A204.1 (cell line): ENCODE data around the gene BCL11B.

Experiments used
- FAIRE-seq: peaks from 2 replicates; lab custom pipeline; 2012; peaks lifted over from hg19 to GRCh38; lab: Jason Lieb, UNC

Gene BCL11B

DNA sequence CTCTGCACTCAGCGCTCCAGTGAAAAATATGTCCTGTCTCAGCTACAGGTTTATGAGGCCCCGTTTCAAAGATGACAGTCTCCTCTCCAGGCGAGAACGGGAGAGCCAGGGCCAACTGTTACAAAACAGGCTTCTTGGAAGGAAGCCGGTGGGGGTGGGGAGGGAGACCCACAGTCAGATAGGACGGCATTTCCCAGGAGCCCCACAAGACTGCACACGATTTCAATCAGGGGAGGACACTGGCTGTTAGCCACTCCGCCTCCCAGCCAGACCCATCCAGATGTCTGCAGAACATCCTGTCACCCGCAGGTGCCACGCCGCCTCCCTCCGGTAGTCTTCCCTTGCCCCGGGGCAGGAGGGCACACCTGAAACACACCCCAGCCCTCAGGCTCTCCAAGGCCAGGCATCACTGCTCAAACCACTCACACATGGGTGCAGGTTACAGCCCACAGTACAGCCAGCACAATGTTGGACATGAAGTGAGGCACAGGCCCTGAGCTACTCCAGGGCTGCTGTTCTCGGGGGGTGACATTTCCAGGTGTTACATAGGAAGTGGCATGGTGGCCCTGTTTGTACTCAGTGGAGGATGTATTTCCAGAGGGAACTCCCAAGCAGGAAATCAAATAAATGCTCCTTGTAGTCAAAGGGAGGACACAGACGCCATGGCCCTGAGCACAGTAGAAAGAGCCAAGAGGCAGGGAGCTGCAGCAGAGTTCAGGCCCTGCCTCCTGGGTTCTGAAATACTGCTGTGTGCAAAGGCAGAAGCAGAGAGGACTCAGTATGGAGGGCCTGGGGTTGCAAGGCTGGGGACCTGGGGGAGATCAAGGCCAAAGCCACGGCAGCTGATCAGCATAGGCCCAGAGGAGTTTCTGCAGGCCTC lies 138.1 kb downstream of the BCL11B start:
- no peak for FAIRE-seq

GRCh38 chr14:99132821-99133635 lies 139.0 kb downstream of the BCL11B start:
- no peak for FAIRE-seq

GRCh38 chr14:99131632-99132271 lies 140.2 kb downstream of the BCL11B start:
- FAIRE-seq, result no peak

DNA sequence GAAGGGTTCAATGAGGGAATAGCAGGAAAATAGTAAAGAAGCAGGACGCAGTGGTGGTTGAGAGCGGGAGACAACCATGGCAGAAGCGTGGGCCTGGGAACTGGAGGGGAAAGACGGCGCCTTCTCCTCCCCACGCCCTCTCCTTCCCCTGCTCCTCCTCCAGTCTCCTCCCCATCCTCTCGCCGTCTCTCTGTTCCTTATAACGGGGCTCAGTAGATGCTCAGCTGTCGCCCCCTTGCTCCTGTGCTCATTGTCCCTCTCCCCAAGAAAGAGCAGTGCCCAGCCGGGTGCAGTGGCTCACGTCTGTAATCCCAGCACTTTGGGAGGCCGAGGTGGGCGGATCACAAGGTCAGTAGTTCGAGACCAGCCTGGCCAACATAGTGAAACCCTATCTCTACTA lies 142.0 kb downstream of the BCL11B start:
- FAIRE-seq, result no peak

DNA sequence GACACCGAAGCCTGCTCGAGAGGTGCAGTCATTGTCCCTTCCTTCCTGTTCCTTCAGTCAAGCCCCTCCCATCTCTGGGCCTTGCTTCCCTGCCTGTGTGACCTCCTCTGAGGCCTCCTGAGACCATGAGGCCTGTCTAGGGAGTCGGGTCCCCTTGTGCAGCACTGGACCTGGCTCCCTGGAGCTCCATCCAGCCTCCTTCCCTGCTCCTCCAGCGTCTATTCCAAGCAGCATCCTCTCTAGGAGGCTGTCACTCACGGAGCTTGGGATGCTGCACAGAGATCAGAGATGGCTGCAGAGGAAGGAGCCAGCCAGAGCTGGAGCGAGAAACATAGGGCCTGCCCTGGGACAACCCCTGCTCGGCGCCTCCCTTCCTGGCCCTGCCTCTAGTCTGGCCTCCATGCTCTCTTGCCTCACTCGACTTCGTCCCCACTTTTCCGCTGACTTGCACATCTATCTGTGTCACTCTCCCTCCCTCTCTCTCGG lies 142.7 kb downstream of the BCL11B start:
- no peak for FAIRE-seq

- FAIRE-seq, result no peak
Measured at GRCh38 chr14:99128185-99128584, 143.8 kb downstream of the BCL11B start.

DNA sequence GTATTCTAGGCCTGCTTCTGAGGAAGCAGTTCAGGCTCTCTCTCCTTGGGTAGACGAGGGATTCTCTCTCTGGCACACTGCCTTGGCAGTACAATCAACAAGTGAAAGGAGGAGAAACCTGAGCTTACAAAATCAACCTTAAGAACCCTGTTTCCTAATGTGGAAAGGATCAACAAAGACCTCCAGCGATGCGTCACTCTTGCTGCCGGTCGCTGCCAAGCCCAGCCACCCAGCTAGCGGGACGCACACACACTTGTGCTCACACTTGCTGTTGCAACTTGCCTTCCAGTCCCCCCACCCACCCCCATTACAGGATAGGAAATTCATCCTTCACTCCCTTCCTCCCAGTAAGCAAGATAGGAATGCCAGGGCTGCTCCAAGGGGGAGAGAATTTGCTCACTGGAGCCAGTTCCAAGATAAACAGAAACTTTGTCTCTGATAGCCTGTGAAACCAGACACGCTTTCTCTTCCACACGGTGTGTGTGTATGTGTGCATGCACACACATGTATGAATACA lies 144.3 kb downstream of the BCL11B start:
- no peak for FAIRE-seq

GRCh38 chr14:99125616-99126431 lies 146.2 kb downstream of the BCL11B start:
- FAIRE-seq, result no peak

DNA sequence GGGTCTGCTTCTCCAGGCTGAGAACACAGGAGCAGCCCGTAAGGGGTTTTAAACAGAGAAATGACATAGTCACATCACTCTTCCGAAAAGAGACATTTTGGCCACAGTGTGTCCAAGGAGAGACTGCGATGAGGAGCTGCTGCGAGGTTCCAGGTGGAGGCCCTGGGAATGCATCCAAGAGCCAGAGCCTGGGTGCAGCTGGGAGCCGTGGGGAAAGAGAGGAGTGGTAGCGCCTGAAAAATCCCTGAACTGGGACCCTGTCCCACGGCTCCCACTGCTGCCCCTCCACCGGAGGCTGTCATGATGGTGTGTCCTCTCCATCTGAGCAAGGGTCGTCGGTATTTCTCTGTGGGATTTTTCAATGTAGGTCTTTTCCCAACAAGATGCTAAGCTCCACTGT lies 146.9 kb downstream of the BCL11B start:
- FAIRE-seq, result no peak

GRCh38 chr14:99124482-99125105 lies 147.4 kb downstream of the BCL11B start:
- FAIRE-seq, result no peak

- no peak for FAIRE-seq
Measured at GRCh38 chr14:99123208-99123870, 148.7 kb downstream of the BCL11B start.

DNA sequence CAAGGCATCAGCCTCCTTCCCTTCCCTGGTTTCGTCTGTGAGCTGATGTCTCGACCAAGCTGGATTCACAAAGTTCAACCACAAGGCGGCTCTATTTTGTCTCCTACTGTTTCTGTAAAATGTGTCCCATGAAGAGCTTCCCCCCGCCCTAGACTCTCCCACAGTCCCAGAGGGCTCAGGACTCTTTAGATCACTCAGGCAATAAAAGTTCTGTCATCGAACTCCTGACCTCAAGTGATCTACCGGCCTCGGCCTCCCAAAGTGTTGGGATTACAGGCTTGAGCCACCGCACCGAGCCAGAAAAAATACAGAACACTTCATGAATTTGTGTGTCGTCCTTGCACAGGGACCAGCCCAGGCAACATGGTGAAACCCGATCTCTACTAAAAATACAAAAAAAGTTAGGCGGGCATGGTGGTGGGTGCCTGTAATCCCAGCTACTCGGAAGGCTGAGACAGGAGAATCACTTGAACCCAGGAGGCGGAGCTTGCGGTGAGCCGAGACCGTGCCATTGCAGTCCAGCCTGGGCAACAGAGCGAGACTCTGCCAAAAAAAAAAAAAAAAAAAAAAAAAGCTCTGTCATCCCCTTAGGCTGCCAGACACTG lies 149.4 kb downstream of the BCL11B start:
- no peak for FAIRE-seq

DNA sequence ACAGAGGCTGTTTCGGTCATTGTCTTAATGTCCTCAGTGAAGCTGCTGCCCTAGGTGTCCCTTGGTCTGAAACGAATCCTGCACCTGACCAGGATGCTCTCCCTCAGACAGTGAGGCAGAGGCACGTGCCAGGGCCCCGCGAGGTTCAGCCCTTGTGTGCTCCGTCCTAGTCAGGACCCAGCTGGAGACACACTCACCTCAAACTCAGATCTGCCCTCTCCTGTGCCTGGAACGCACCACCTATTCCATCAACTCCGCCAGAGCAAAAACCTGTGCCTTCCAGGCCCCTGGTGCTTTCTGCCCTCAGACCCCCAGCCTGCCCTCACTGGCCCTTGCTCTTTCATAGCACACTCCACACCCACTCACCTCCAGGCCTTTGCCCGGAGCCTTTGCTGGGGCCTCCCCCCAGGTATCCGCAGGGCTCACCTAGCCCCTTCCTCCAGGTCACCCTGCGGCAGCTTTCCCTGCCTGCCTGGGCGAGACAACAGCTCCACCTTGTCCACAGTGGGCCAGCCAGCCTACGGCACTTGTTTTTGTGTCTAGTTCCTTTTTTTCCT lies 150.6 kb downstream of the BCL11B start:
- FAIRE-seq, result no peak

DNA sequence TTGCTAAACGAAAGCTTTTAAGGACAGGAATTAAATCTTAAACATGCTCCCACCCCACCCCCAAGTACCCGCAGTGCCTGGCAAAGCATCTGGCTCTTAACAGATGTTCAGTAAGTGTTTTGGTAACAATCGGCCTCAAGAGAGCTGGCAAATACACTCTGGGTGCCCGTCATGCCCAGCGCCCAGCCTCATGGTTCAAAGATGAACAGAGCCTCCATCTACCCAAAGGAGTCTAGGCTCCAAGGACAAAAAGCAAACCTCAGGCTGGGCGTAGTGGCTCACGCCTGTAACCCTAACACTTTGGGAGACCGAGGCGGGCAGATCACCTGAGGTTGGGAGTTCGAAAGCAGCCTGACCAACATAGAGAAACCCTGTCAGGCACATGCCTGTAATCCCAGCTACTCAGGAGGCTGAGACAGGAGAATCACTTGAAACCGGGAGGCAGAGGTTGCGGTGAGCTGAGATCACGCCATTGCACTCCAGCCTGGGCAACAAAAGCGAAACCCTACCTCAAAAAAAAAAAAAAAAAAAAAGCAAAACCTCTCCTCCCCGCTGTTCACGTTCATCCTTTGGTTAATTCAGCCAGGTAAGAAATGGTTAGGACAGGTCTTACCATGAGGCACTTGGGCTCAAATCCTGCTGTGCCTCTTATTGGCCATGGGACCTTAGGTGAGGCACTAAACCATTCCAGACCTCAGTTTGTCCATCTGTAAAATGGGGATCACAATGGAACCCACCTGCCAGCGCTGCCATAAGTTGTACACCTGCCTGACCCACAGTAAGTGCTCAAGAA lies 151.3 kb downstream of the BCL11B start:
- no peak for FAIRE-seq

DNA sequence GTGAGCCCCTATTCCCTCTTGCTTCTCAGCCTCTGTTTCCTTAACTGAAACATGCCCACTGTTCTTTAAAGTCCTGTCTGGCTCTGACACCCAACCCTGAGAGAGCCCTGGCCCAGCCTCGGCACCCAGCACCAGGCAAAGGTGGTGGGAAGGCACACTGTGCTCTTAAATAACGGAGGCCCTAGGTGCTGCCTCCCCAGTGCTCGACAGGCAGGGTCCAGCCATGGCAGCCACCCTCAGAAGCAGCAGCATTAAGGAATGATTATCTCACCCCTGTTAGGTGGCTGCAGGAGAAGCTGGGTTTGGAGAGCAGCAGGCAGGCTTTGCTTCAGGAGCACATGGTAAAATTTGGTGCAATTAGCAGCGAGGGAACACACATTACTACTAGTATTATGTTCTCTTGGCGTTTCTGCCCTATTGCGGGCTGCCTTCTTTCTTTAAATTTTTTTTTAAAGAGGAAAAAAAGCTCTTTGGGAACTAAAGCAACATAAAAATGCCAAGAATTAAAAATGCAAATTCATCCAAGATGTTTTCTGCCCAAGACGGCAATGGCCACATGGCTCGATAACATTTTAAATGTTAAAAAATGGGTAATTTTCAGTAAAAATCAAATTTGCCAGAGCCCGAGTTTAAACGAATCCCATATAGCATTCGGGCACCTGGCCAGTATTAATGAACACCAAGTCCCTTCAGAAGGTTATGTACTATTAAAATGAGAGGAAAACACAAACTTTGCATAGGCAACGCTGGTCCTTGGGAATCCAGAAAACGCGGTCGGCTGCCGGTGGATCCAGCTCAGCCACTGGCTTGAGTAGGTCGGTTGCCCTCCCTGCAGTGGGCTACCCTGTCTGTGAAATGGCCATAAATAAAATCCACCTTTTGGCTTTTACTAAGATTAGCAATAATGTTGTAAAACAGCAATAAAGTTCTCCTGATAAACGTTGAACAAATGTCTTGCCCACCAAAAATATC lies 152.2 kb downstream of the BCL11B start:
- no peak for FAIRE-seq
